Dendritic cell treated with granulocyte-macrophage colony-stimulating factor and Interleukin-4, amounts not matched to agents 40 ng/mL and 50 ng/mL, for 4 days (primary cell): ENCODE data around the gene ZNF513.
"Not testable (repeated sequence)": the region's sequence is repeated elsewhere in the genome, so short reads cannot be mapped to it uniquely, and the experiment has no call there.

Experiments
- H3K27ac Mint-ChIP-seq: one replicate; pipeline ENCODE4 v1.8.0; 2022; ENCODE audit warnings: mild to moderate bottlenecking, mixed read lengths
- H3K27me3 Mint-ChIP-seq: one replicate; pipeline ENCODE4 v1.8.0; 2022; ENCODE audit warnings: mild to moderate bottlenecking, mixed read lengths
- H3K36me3 Mint-ChIP-seq: one replicate; pipeline ENCODE4 v1.8.0; 2022; ENCODE audit warnings: low read depth, mixed read lengths
- H3K4me1 Mint-ChIP-seq: one replicate; pipeline ENCODE4 v1.8.0; 2022; ENCODE audit warnings: low read depth, mixed read lengths
- H3K4me3 Mint-ChIP-seq: one replicate; pipeline ENCODE4 v1.8.0; 2022; ENCODE audit warnings: mild to moderate bottlenecking, moderate library complexity, mixed read lengths
- H3K9me3 Mint-ChIP-seq: one replicate; pipeline ENCODE4 v1.8.0; 2022; ENCODE audit warnings: mixed read lengths
- intact Hi-C: fragments of 100-400 bp; cut with micrococcal nuclease; formaldehyde crosslinking; loops from one replicate; pipeline ENCODE4 v1.15.0; 2022

Gene ZNF513

GRCh38 chr2:27356382-27357181, 24.0 kb downstream of the ZNF513 start, which contains the start of gene GTF3C2:
GTF3C2 (minus strand) TSS chr2:27356764; CDS start chr2:27343554, 13,210 bp downstream.
- intact Hi-C loops: loop anchor here (1.0 to 10.0 kb wide), 4 partner anchors 14 to 142 kb away; partner anchors contain the start of genes ATRAID, CAD, EIF2B4 and MPV17
- Mint-ChIP-seq H3K4me1 (peaks cover 43% of the 10 kb centered on the region), H3K4me3 (peak within 1 kb of the TSS; percentile 97), H3K27ac (peak within 1 kb of the TSS; percentile 96), H3K9me3 (no peaks in the 10 kb centered on the region), H3K36me3 (peaks cover 47% of the 10 kb centered on the region), H3K27me3 (no peaks in the 10 kb centered on the region)

GRCh38 chr2:27356056-27356381, 24.5 kb downstream of the ZNF513 start:
- Mint-ChIP-seq H3K9me3 (no peaks in the 10 kb centered on the region), H3K4me1 (peaks cover 46% of the 10 kb centered on the region), H3K27me3 (no peaks in the 10 kb centered on the region), H3K27ac (peak overlapping the region; percentile 96), H3K36me3 (peaks cover 47% of the 10 kb centered on the region), H3K4me3 (peak overlapping the region; percentile 97)
- intact Hi-C loops: loop anchor here (1.0 to 10.0 kb wide), 4 partner anchors 14 to 141 kb away; partner anchors contain the start of genes ATRAID, CAD, EIF2B4 and MPV17

- no peak overlapping the region for H3K4me3 Mint-ChIP-seq
- peak overlapping the region; percentile 67 for H3K27ac Mint-ChIP-seq
- H3K36me3 Mint-ChIP-seq: peaks cover 58% of the 10 kb centered on the region
- intact Hi-C loops: loop anchor here (10.0 kb wide), 1 partner anchor 140 kb away; the partner anchor contains the start of genes ATRAID, CAD and SLC5A6
- H3K27me3 Mint-ChIP-seq: no peaks in the 10 kb centered on the region
- no peaks in the 10 kb centered on the region for H3K9me3 Mint-ChIP-seq
- H3K4me1 Mint-ChIP-seq: peaks cover 51% of the 10 kb centered on the region
These were observed 26.0 kb downstream of the ZNF513 start for GRCh38 chr2:27354597-27354927.

GRCh38 chr2:27353762-27354596, 26.6 kb downstream of the ZNF513 start:
- no peak overlapping the region for H3K4me3 Mint-ChIP-seq
- H3K36me3 Mint-ChIP-seq: peaks cover 58% of the 10 kb centered on the region
- peak overlapping the region; percentile 67 for H3K27ac Mint-ChIP-seq

GRCh38 chr2:27353386-27353761, 27.2 kb downstream of the ZNF513 start:
- Mint-ChIP-seq H3K4me1 (peaks cover 47% of the 10 kb centered on the region), H3K27ac (peak overlapping the region; percentile 67), H3K36me3 (peaks cover 54% of the 10 kb centered on the region)
- not testable (repeated sequence) for H3K4me3 Mint-ChIP-seq, H3K9me3 Mint-ChIP-seq, H3K27me3 Mint-ChIP-seq
- intact Hi-C loops: loop anchor here (10.0 kb wide), 1 partner anchor 139 kb away; the partner anchor contains the start of genes ATRAID, CAD and SLC5A6

More at GRCh38 chr2:27353762-27354596, 26.6 kb downstream of the ZNF513 start:
- intact Hi-C loops: loop anchor here (10.0 kb wide), 1 partner anchor 139 kb away; the partner anchor contains the start of genes ATRAID, CAD and SLC5A6
- H3K27me3 Mint-ChIP-seq: no peaks in the 10 kb centered on the region
- peaks cover 51% of the 10 kb centered on the region for H3K4me1 Mint-ChIP-seq
- no peaks in the 10 kb centered on the region for H3K9me3 Mint-ChIP-seq

GRCh38 chr2:27351802-27352598, 28.5 kb downstream of the ZNF513 start:
- intact Hi-C loops: loop anchor here (10.0 kb wide), 1 partner anchor 137 kb away; the partner anchor contains the start of genes ATRAID, CAD and SLC5A6
- Mint-ChIP-seq H3K36me3 (peaks cover 64% of the 10 kb centered on the region), H3K27me3 (no peaks in the 10 kb centered on the region), H3K9me3 (no peaks in the 10 kb centered on the region), H3K27ac (no peak overlapping the region), H3K4me1 (peaks cover 40% of the 10 kb centered on the region), H3K4me3 (no peak overlapping the region)

- no peak overlapping the region for H3K27ac Mint-ChIP-seq
- H3K4me3 Mint-ChIP-seq: no peak overlapping the region
- intact Hi-C loops: loop anchor here (10.0 kb wide), 1 partner anchor 135 kb away; the partner anchor contains the start of genes ATRAID, CAD and SLC5A6
- H3K36me3 Mint-ChIP-seq: peaks cover 63% of the 10 kb centered on the region
- no peaks in the 10 kb centered on the region for H3K27me3 Mint-ChIP-seq
- H3K4me1 Mint-ChIP-seq: peaks cover 38% of the 10 kb centered on the region
- H3K9me3 Mint-ChIP-seq: no peaks in the 10 kb centered on the region
These were observed 30.3 kb downstream of the ZNF513 start for GRCh38 chr2:27350106-27350693.

- H3K4me3 Mint-ChIP-seq: no peak overlapping the region
- no peak overlapping the region for H3K27ac Mint-ChIP-seq
- H3K9me3 Mint-ChIP-seq: no peaks in the 10 kb centered on the region
- intact Hi-C loops: no loop called here
- peaks cover 24% of the 10 kb centered on the region for H3K4me1 Mint-ChIP-seq
- no peaks in the 10 kb centered on the region for H3K27me3 Mint-ChIP-seq
- H3K36me3 Mint-ChIP-seq: peaks cover 63% of the 10 kb centered on the region
These were observed 32.9 kb downstream of the ZNF513 start for GRCh38 chr2:27347641-27348040.

GRCh38 chr2:27336173-27336572, 44.4 kb downstream of the ZNF513 start:
- H3K4me1 Mint-ChIP-seq: no peaks in the 10 kb centered on the region
- peaks cover 89% of the 10 kb centered on the region for H3K36me3 Mint-ChIP-seq
- H3K9me3 Mint-ChIP-seq: no peaks in the 10 kb centered on the region
- no peak overlapping the region for H3K27ac Mint-ChIP-seq
- no peak overlapping the region for H3K4me3 Mint-ChIP-seq
- H3K27me3 Mint-ChIP-seq: no peaks in the 10 kb centered on the region
- intact Hi-C loops: no loop called here

GRCh38 chr2:27335311-27335710, 45.2 kb downstream of the ZNF513 start:
- Mint-ChIP-seq H3K27me3 (no peaks in the 10 kb centered on the region), H3K9me3 (no peaks in the 10 kb centered on the region), H3K36me3 (peaks cover 89% of the 10 kb centered on the region), H3K4me1 (no peaks in the 10 kb centered on the region), H3K27ac (no peak overlapping the region), H3K4me3 (no peak overlapping the region)
- intact Hi-C loops: no loop called here
